ENCODE data around the gene SHTN1. TPM values are rescaled to one million over a fixed set of nuclear protein-coding genes. Genes with fewer than 3 reads are reported as not detected.

SHTN1 gene
- total RNA-seq, 1 donor from 2014 or later, result 38.6 TPM

DNA sequence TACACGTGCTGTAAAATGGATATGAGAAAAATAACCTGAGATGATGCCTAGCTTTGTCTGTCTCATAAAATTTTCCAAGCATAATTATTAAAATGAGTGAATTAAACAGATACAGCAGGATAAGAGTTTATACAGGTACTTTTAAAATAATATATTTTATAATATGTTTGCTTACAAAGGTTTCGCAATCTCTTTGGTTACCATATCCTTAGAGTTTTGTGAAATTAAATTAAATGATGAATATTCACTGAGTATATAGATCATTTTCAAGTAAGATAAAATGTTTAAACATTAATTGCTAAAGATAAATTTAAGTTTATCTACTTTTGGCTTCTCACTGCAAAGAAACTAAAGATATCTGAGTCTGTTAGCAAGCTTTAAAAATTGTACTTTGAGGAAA, 11.4 kb downstream of the SHTN1 start:
- peaks cover 2% of the 10 kb centered on the region for H3K36me3 Mint-ChIP-seq
- no peak overlapping the region for H3K4me3 Mint-ChIP-seq
- peaks cover 38% of the 10 kb centered on the region for H3K4me1 Mint-ChIP-seq
- no peak for TF ChIP-seq CTCF (IDR thresholded peaks at IDR 0.05; ENCODE audit: unreplicated experiment)
- H3K9me3 Mint-ChIP-seq, result no peaks in the 10 kb centered on the region
- no peak overlapping the region for H3K27ac Mint-ChIP-seq
- H3K27me3 Mint-ChIP-seq (ENCODE audit: low read depth), result no peaks in the 10 kb centered on the region
- DNase-seq (ENCODE audit: low spot score in 2 of 2, unreplicated experiment in 2 of 2), result no peak

DNA sequence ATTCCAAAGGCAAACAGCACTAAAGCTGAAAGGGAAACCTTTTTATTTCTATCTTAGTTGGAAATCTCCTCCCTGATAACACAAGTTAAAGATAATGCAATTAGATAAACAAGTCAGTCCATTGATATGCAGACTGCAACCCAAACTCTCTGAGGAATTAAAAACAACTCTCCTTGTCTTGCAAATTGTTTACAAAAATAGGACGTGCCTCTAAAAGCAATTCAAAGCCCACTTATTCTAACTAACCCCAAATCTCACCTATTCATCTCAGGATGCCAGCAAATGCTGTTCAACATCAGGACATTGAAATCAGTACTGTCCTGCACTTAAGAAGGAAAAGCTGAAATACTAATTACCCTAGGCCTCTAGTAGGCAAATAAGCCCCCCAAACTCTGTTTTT, 12.8 kb downstream of the SHTN1 start:
- no peak for DNase-seq (ENCODE audit: low spot score in 2 of 2, unreplicated experiment in 2 of 2)
- H3K36me3 Mint-ChIP-seq, result no peaks in the 10 kb centered on the region
- no peaks in the 10 kb centered on the region for H3K9me3 Mint-ChIP-seq
- peaks cover 36% of the 10 kb centered on the region for H3K4me1 Mint-ChIP-seq
- H3K4me3 Mint-ChIP-seq, result no peak overlapping the region
- TF ChIP-seq CTCF (IDR thresholded peaks at IDR 0.05; ENCODE audit: unreplicated experiment), result no peak
- no peak overlapping the region for H3K27ac Mint-ChIP-seq
- no peaks in the 10 kb centered on the region for H3K27me3 Mint-ChIP-seq (ENCODE audit: low read depth)

DNA sequence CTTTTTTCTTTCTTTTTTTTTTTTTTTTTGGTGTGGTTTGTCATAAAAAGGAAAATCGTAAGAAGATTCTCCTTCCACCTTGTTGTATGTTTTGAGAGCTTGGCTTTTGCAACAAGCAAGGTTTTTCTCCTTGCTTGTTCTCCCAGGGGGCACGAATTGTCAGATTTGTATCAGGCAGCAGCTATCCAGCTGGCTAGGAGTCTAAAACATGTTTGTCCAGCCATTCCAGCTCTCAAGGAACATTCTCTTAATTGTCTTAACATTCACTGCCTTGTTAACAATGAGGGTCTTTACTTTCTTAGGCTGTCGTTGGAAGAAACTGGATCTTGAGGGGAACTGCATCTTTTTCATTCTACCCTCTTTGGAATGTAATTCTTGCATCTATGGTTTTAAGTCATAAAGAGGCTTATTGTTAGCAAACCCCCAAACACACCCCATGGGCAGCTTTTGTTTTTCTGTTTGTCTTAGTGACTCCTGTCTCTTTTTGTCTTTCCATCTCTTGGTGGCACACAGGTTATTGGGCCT, 14.6 kb downstream of the SHTN1 start:
- no peak for TF ChIP-seq CTCF (IDR thresholded peaks at IDR 0.05; ENCODE audit: unreplicated experiment)
- no peak for DNase-seq (ENCODE audit: low spot score in 2 of 2, unreplicated experiment in 2 of 2)
- no peaks in the 10 kb centered on the region for H3K36me3 Mint-ChIP-seq
- H3K9me3 Mint-ChIP-seq, result no peaks in the 10 kb centered on the region
- no peaks in the 10 kb centered on the region for H3K27me3 Mint-ChIP-seq (ENCODE audit: low read depth)
- no peak overlapping the region for H3K27ac Mint-ChIP-seq
- H3K4me3 Mint-ChIP-seq, result no peak overlapping the region
- H3K4me1 Mint-ChIP-seq, result peaks cover 21% of the 10 kb centered on the region

GRCh38 chr10:116989439-116989838, 15.5 kb downstream of the SHTN1 start:
- no peaks in the 10 kb centered on the region for H3K36me3 Mint-ChIP-seq
- no peak for TF ChIP-seq CTCF (IDR thresholded peaks at IDR 0.05; ENCODE audit: unreplicated experiment)
- no peaks in the 10 kb centered on the region for H3K9me3 Mint-ChIP-seq
- H3K27ac Mint-ChIP-seq, result peak overlapping the region; percentile 35
- no peak overlapping the region for H3K4me3 Mint-ChIP-seq
- peaks cover 26% of the 10 kb centered on the region for H3K4me1 Mint-ChIP-seq
- H3K27me3 Mint-ChIP-seq (ENCODE audit: low read depth), result no peaks in the 10 kb centered on the region
- no peak for DNase-seq (ENCODE audit: low spot score in 2 of 2, unreplicated experiment in 2 of 2)

- no peaks in the 10 kb centered on the region for H3K27me3 Mint-ChIP-seq (ENCODE audit: low read depth)
- no peak overlapping the region for H3K27ac Mint-ChIP-seq
- TF ChIP-seq CTCF (IDR thresholded peaks at IDR 0.05; ENCODE audit: unreplicated experiment), result no peak
- H3K4me3 Mint-ChIP-seq, result no peak overlapping the region
- no peaks in the 10 kb centered on the region for H3K36me3 Mint-ChIP-seq
- no peak for DNase-seq (ENCODE audit: low spot score in 2 of 2, unreplicated experiment in 2 of 2)
- H3K4me1 Mint-ChIP-seq, result peaks cover 25% of the 10 kb centered on the region
- no peaks in the 10 kb centered on the region for H3K9me3 Mint-ChIP-seq
Observed at GRCh38 chr10:116988311-116988710, 16.7 kb downstream of the SHTN1 start.

- no peak overlapping the region for H3K27ac Mint-ChIP-seq
- H3K4me1 Mint-ChIP-seq, result peaks cover 19% of the 10 kb centered on the region
- no peak overlapping the region for H3K4me3 Mint-ChIP-seq
- H3K27me3 Mint-ChIP-seq (ENCODE audit: low read depth), result no peaks in the 10 kb centered on the region
- no peak for DNase-seq (ENCODE audit: low spot score in 2 of 2, unreplicated experiment in 2 of 2)
- H3K36me3 Mint-ChIP-seq, result peaks cover 2% of the 10 kb centered on the region
- no peak for TF ChIP-seq CTCF (IDR thresholded peaks at IDR 0.05; ENCODE audit: unreplicated experiment)
- H3K9me3 Mint-ChIP-seq, result no peaks in the 10 kb centered on the region
Observed at GRCh38 chr10:116985611-116986010, 19.4 kb downstream of the SHTN1 start.
